PFSK-1 (cell line): ENCODE measurements around the gene RAB3C.

Experiments
- FOXP2 ChIP-seq: optimal IDR thresholded peaks from 2 replicates; pipeline ENCODE3; 2011; ENCODE audit warnings: borderline replicate concordance, control low read depth, inconsistent platforms; ENCODE audit not compliant: insufficient read depth; ENCODE audit errors: extremely low read length, extremely low read depth
- POLR2AphosphoS5 ChIP-seq: IDR thresholded peaks from 2 replicates; pipeline ENCODE4 v1.6.1; 2012; ENCODE audit warnings: low read depth, mild to moderate bottlenecking, control low read depth, low read length, moderate library complexity
- SIN3A ChIP-seq: IDR thresholded peaks from 2 replicates; pipeline ENCODE4 v1.6.1; 2012; ENCODE audit warnings: mild to moderate bottlenecking, low read length, moderate library complexity, borderline replicate concordance; ENCODE audit not compliant: insufficient read depth
- TAF1 ChIP-seq: IDR thresholded peaks from 2 replicates; pipeline ENCODE4 v1.6.1; 2012; ENCODE audit warnings: low read length, control low read depth, borderline replicate concordance; ENCODE audit not compliant: insufficient read depth
- TF ChIP-seq, protein P1 (sequence below), 2 experiments: IDR thresholded peaks; 2 replicates each; pipeline versions ENCODE4 v1.6.1 to v1.8.0; 2011 to 2012; ENCODE audit warnings: low read depth in 2 of 2, low read length in 2 of 2, control low read depth in 1 of 2, inconsistent platforms in 1 of 2, mild to moderate bottlenecking in 1 of 2, moderate library complexity in 1 of 2; ENCODE audit not compliant: insufficient read depth in 1 of 2

RAB3C gene

DNA sequence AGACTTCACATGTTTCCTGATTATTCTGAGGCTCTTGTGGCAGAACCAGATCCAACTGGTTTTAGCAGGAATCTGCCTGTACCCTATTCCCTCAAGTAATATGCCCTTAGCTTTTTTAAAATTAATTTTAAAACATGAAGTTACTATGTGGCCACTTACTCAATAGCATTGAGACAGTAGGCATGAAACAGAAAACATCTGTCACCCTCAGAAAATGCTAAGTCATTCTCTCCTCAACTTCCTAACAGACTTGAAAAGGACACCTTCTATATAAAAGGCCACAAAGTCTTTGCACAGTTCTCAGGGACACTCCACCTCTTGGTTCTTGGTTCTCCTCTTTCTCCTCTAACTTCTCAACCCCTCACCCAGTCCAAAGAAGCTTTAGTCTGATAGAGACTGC, 277.8 kb downstream of the RAB3C start:
- TF ChIP-seq TAF1 (no peak), FOXP2 (no peak), SIN3A (no peak), POLR2AphosphoS5 (no peak)
- TF ChIP-seq, protein P1, sequence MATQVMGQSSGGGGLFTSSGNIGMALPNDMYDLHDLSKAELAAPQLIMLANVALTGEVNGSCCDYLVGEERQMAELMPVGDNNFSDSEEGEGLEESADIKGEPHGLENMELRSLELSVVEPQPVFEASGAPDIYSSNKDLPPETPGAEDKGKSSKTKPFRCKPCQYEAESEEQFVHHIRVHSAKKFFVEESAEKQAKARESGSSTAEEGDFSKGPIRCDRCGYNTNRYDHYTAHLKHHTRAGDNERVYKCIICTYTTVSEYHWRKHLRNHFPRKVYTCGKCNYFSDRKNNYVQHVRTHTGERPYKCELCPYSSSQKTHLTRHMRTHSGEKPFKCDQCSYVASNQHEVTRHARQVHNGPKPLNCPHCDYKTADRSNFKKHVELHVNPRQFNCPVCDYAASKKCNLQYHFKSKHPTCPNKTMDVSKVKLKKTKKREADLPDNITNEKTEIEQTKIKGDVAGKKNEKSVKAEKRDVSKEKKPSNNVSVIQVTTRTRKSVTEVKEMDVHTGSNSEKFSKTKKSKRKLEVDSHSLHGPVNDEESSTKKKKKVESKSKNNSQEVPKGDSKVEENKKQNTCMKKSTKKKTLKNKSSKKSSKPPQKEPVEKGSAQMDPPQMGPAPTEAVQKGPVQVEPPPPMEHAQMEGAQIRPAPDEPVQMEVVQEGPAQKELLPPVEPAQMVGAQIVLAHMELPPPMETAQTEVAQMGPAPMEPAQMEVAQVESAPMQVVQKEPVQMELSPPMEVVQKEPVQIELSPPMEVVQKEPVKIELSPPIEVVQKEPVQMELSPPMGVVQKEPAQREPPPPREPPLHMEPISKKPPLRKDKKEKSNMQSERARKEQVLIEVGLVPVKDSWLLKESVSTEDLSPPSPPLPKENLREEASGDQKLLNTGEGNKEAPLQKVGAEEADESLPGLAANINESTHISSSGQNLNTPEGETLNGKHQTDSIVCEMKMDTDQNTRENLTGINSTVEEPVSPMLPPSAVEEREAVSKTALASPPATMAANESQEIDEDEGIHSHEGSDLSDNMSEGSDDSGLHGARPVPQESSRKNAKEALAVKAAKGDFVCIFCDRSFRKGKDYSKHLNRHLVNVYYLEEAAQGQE (IDR thresholded peaks at IDR 0.05; ENCODE audit: insufficient read depth in 1 of 2, low read depth in 2 of 2, low read length in 2 of 2): no peak

DNA sequence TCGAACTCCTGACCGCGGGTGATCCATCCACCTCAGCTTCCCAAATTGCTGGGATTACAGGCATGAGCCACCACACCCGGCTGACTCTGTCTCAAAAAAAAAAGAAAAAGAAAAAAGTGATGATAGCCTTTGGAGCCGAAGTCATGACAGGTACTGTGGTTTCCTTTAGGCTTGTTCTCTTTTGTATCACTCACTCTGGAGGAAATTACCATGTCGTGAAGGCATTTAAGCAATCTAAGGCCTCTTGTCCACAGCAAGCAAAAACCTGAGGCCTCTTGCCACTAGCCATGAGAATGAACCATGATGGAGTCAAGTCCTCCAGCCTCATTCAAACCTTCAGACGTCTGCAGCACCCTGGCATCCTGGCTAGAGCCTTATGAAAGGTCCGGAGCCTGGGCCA, 286.1 kb downstream of the RAB3C start:
- TF ChIP-seq POLR2AphosphoS5 (no peak), SIN3A (no peak), TAF1 (no peak), FOXP2 (no peak)
- TF ChIP-seq, protein P1 (IDR thresholded peaks at IDR 0.05; ENCODE audit: insufficient read depth in 1 of 2, low read depth in 2 of 2, low read length in 2 of 2): no peak

DNA sequence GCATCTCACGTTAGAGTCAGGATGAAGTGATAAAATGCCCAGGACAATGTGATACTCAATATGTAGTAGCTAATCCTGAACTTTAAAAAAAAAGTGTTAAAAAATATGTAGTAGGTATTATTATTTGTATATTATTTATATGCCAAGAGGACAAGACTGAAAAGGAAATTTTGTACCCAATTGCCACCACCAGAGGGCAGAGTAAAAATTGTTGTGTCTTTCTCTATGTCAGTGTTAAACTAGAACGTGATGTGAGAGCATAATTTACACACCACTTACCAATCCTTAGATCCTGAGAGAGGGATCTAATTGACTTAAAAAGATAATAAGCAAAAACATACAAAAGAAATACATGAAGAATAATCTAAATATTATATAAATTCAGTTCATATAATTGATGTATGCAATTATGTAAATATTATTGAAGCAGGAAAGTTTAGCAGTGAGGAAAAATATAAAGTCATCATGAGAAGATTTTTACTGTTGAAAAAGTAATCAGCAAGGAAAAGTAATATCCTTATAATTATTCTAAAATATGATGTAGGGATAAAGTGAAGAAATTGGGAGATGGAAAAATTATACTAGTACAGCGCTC, 288.9 kb downstream of the RAB3C start:
- TF ChIP-seq SIN3A: no peak
- no peak for TF ChIP-seq FOXP2
- TF ChIP-seq, protein P1 (IDR thresholded peaks at IDR 0.05; ENCODE audit: insufficient read depth in 1 of 2, low read depth in 2 of 2, low read length in 2 of 2): no peak
- TF ChIP-seq TAF1: no peak
- no peak for TF ChIP-seq POLR2AphosphoS5

DNA sequence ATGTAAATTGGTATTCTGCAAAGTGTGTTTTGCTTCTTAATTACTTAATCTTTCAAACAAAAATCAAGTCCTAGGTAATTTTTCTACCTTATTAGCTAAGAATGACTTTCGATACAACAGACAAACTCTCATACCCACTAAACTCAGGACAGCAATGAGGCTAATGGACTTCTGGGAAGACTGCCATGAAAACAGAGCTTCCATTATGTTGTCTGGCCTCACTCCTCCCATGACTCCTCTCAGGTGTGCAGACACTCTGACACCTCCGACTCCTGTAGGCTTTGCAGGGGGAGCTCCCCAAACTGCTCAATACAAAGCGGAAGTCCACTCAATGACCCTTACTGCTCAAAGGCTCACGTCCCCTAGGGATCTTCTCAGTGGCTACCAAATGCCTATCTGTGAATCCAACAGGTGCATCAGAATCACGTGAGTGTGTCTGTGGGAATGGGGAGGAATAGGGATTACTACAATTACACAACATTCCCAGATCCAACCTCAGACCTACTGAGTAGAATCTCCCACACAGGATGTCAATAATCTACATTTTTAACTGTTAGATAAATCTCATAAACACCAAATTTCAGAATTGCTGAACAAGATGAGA, 289.9 kb downstream of the RAB3C start:
- TF ChIP-seq SIN3A: no peak
- TF ChIP-seq TAF1: no peak
- TF ChIP-seq POLR2AphosphoS5: no peak
- TF ChIP-seq FOXP2: no peak
- TF ChIP-seq, protein P1 (IDR thresholded peaks at IDR 0.05; ENCODE audit: insufficient read depth in 1 of 2, low read depth in 2 of 2, low read length in 2 of 2): no peak

DNA sequence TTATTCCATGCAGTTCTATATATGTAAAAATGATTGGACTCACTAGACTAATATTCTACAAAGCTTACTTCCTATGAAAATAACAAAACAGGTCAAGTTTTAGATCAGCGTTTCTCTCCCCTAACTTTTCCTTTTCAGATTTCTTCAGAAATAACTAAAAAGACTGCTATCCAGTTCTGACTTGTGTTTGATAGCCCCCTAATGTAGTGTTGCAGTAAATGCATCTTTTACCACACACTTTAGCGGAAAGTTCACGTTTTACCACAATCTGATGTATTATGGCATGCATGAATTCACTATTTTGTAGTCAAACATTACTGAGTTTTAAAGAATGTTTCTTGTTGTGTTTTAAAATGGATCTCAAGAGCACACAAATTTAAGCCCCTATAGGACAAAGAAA, 292.7 kb downstream of the RAB3C start:
- TF ChIP-seq, protein P1 (IDR thresholded peaks at IDR 0.05; ENCODE audit: insufficient read depth in 1 of 2, low read depth in 2 of 2, low read length in 2 of 2): no peak
- TF ChIP-seq POLR2AphosphoS5 (no peak), TAF1 (no peak), SIN3A (no peak), FOXP2 (no peak)
